ENCODE data around the gene VGLL4. TPM values are rescaled to one million over a fixed set of nuclear protein-coding genes. Genes with fewer than 3 reads are reported as not detected.

Gene VGLL4
- total and polyA plus RNA-seq, 2 of the 4 experiments (the other 2 are of a cell fraction): 26.2 to 35.4 TPM

GRCh38 chr3:11640009-11640673, 3.6 kb downstream of the VGLL4 start:
- BruUV-seq (replicated peaks): no TSS peak
- ATAC-seq (ENCODE audit: low read depth): no peak
- Histone ChIP-seq H3K27ac (ENCODE audit: insufficient read depth, low read length) (peak overlapping the region; percentile 45; the same call in 1 of the 2 replicates), H2AFZ (replicated peaks; ENCODE audit: low read length, poor library complexity) (no peak overlapping the region), H3K4ac (ENCODE audit: low read depth, low read length) (peak overlapping the region; percentile 73), H2BK15ac (ENCODE audit: low read depth, low read length) (peak overlapping the region; percentile 59; the same call in 1 of the 3 replicates), H2BK20ac (ENCODE audit: low read depth, low read length) (peak overlapping the region; percentile 45), H3K79me1 (ENCODE audit: low read depth in 1 of 2, low read length in 2 of 2) (peaks cover 9 to 45% of the 10 kb centered on the region in 2 experiments), H4K8ac (ENCODE audit: low read depth in 2 of 2, low read length in 2 of 2) (peak overlapping the region; percentile 41 to 56; a peak in 2 of 4 replicates), H3K56ac (ENCODE audit: extremely low read depth, insufficient read depth, low read length) (no peak overlapping the region; the same call in 1 of the 2 replicates), H3K14ac (replicated peaks; ENCODE audit: low read depth, low read length) (peak overlapping the region; percentile 89), H2BK120ac (ENCODE audit: low read depth, low read length) (peak overlapping the region; percentile 14), H4K91ac (ENCODE audit: insufficient read depth, low read depth, low read length) (peak overlapping the region; percentile 27), H2BK5ac (ENCODE audit: low read depth, low read length, poor library complexity, severe bottlenecking) (peak overlapping the region; percentile 4), H4K5ac (ENCODE audit: low read depth, low read length) (peak overlapping the region; percentile 16), H3K9me3 (ENCODE audit: control insufficient read depth, insufficient read depth, low read length) (no peaks in the 10 kb centered on the region), H3K4me2 (ENCODE audit: low read depth, low read length) (peak overlapping the region; percentile 41), H3K18ac (ENCODE audit: low read depth, low read length) (peak overlapping the region; percentile 47), H3K9me1 (ENCODE audit: insufficient read depth, low read length) (peaks cover 12% of the 10 kb centered on the region), H3K27me3 (ENCODE audit: control insufficient read depth, insufficient read depth, low read length) (no peaks in the 10 kb centered on the region), H2AK5ac (ENCODE audit: low read depth, low read length) (peak overlapping the region; percentile 81), H2AK9ac (replicated peaks; ENCODE audit: low read depth, low read length, poor library complexity) (peak overlapping the region; percentile 12), H3K9ac (ENCODE audit: low read depth, low read length) (peak overlapping the region; percentile 40; the same call in 1 of the 2 replicates), H3K4me1 (ENCODE audit: control insufficient read depth, insufficient read depth, low read length) (peaks cover 32% of the 10 kb centered on the region), H4K20me1 (ENCODE audit: insufficient read depth, low read length) (peaks cover 46% of the 10 kb centered on the region), H3K23ac (ENCODE audit: low read depth, low read length) (peak overlapping the region; percentile 32), H3K4me3 (ENCODE audit: insufficient read depth, low read depth, low read length) (no peak overlapping the region; the same call in 1 of the 2 replicates), H3K36me3 (ENCODE audit: control insufficient read depth, insufficient read depth, low read length) (peaks cover 10% of the 10 kb centered on the region)
- DNase-seq: peak; percentile 37
- TF ChIP-seq SMC3 (IDR thresholded peaks at IDR 0.05; ENCODE audit: low read depth, low read length): no peak
- TF ChIP-seq MAZ (IDR thresholded peaks at IDR 0.05; ENCODE audit: borderline replicate concordance, low read depth, low read length): no peak
- no peak for TF ChIP-seq CEBPB (IDR thresholded peaks at IDR 0.05; ENCODE audit: low read depth, low read length)
- TF ChIP-seq USF2 (IDR thresholded peaks at IDR 0.05; ENCODE audit: low read depth, low read length): no peak
- TF ChIP-seq MAFK (IDR thresholded peaks at IDR 0.05; ENCODE audit: low read depth, low read length): no peak
- no peak for TF ChIP-seq RAD21 (IDR thresholded peaks at IDR 0.05; ENCODE audit: low read length)
- TF ChIP-seq CHD1 (IDR thresholded peaks at IDR 0.05; ENCODE audit: low read depth, low read length): no peak
- no peak for TF ChIP-seq MXI1 (IDR thresholded peaks at IDR 0.05; ENCODE audit: borderline replicate concordance, low read depth, low read length)
- no peak for TF ChIP-seq RFX5 (IDR thresholded peaks at IDR 0.05; ENCODE audit: low read depth, low read length)
- 62% methylated on average over 3 of the region's 9 CpGs; no CpG with 5 or more reads in 1 of the 2 experiments for WGBS, 2 experiments (ENCODE audit: extremely low coverage in 2 of 2, insufficient read length in 1 of 2)
- intact Hi-C loops (cut with micrococcal nuclease): no loop called here
- ChIA-PET POLR2A (ENCODE audit: unreplicated experiment) (interaction anchor here (0.6 kb wide), 1 partner anchor 40 kb away, joined by 5 read pairs; no protein-coding TSS in a partner anchor), CTCF (interaction anchor here (0.7 kb wide), 2 partner anchors 21 to 273 kb away, joined by 4 to 5 read pairs; no protein-coding TSS in a partner anchor)
- in situ Hi-C loops (cut with MboI; ENCODE audit: low sequenced_read_pairs): loop anchor here (10.0 kb wide), 1 partner anchor 75 kb away; no protein-coding TSS in a partner anchor
- dilution Hi-C loops (cut with HindIII; ENCODE audit: low sequenced_read_pairs, unreplicated experiment): no loop called here

Data from IMR-90 (cell line).